ENCODE data around the gene ST8SIA1. TPM values are rescaled to one million over a fixed set of nuclear protein-coding genes. Genes with fewer than 3 reads are reported as not detected.

The ST8SIA1 gene
- total and polyA plus RNA-seq, 2 of the 4 experiments (the other 2 are of a cell fraction): not detected

DNA sequence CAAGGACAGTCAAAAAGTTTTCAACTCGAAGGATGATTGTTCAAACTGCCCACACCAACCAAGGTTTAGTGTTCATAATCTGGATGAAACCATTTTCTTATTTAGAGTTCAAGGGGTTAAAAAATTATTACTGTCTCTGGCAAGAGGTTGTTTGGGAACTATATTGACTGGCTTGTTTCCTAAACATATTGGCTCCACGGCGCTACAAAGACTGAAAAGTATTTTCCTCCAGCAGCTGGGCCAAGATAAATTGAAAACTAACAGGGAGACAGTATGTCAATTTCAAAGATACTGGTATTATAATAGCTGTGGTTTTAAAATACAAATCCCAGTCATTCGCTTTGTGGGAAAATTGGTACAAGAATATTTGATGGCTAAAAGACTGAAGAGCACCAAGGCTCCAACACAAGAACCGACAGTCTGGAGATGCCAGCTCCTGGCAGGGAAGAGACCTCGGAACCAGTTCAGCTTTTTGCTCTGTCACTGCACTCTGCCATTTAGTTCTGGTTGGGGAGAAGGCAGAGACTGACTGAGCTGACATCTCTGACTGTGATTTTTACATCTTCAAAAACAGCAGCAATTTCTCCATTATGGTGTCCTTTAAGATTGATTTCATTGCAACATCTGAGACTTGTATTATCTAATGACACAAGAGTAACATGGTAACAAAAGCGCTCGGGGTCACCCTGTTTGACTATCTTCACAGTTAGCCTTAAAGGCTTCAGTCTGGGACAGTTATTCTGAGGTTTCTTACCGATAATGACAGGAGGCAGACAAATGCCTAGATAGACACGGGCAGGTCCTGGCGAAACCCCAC, 62.0 kb downstream of the ST8SIA1 start (continued):
- no peak for TF ChIP-seq RCOR1 (IDR thresholded peaks at IDR 0.05; ENCODE audit: insufficient replicate concordance, low read length)

DNA sequence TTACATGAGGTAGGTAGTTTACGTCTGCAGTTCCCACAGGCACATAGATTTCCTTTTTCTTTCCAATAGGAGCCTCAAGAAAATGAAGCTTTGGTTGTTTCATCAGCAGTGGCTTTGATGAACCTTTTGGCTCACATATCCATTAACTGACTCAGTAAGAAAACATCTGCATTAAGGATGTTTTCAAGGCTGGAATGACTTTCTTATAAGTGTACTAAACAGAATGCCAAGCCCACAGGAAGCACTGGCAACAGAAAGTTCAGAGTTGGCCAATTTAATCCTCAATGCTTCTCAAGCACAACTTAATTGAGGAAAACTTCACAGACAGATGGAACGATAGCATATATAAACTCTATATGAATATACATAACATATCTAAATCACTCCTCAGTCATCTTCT, 63.5 kb downstream of the ST8SIA1 start:
- Histone ChIP-seq H3K36me3 (ENCODE audit: control insufficient read depth, insufficient read depth, low read length) (no peaks in the 10 kb centered on the region), H3K4ac (ENCODE audit: low read depth, low read length) (peak overlapping the region; percentile 63; the same call in 1 of the 2 replicates), H2BK15ac (ENCODE audit: low read depth, low read length) (no peak overlapping the region), H3K14ac (replicated peaks; ENCODE audit: low read depth, low read length) (no peak overlapping the region; the same call in 1 of the 2 replicates), H3K56ac (ENCODE audit: extremely low read depth, insufficient read depth, low read length) (no peak overlapping the region), H3K23ac (ENCODE audit: low read depth, low read length) (no peak overlapping the region), H2BK5ac (ENCODE audit: low read depth, low read length, poor library complexity, severe bottlenecking) (peak overlapping the region; percentile 80), H3K9me1 (ENCODE audit: insufficient read depth, low read length) (peaks cover 5% of the 10 kb centered on the region), H3K27ac (ENCODE audit: insufficient read depth, low read length) (no peak overlapping the region), H4K20me1 (ENCODE audit: insufficient read depth, low read length) (no peaks in the 10 kb centered on the region), H3K9me3 (ENCODE audit: control insufficient read depth, insufficient read depth, low read length) (no peaks in the 10 kb centered on the region), H2BK120ac (ENCODE audit: low read depth, low read length) (peak overlapping the region; percentile 45), H3K9ac (ENCODE audit: low read depth, low read length) (no peak overlapping the region), H3K4me1 (ENCODE audit: control insufficient read depth, insufficient read depth, low read length) (peaks cover 7% of the 10 kb centered on the region), H3K27me3 (ENCODE audit: control insufficient read depth, insufficient read depth, low read length) (no peaks in the 10 kb centered on the region), H3K4me2 (ENCODE audit: low read depth, low read length) (peak overlapping the region; percentile 76; the same call in 1 of the 2 replicates), H3K18ac (ENCODE audit: low read depth, low read length) (peak overlapping the region; percentile 87; the same call in 1 of the 2 replicates), H4K91ac (ENCODE audit: insufficient read depth, low read depth, low read length) (0 out of 2 replicates have a peak overlapping the region, but pooled peaks have one; percentile 18), H4K5ac (ENCODE audit: low read depth, low read length) (0 out of 2 replicates have a peak overlapping the region, but pooled peaks have one; percentile 43), H2AK9ac (replicated peaks; ENCODE audit: low read depth, low read length, poor library complexity) (no peak overlapping the region), H3K4me3 (ENCODE audit: insufficient read depth, low read depth, low read length) (no peak overlapping the region), H4K8ac (ENCODE audit: low read depth in 2 of 2, low read length in 2 of 2) (peak overlapping the region in 1 of 2 experiments; percentile 80; a peak in 2 of 4 replicates), H2AFZ (replicated peaks; ENCODE audit: low read length, poor library complexity) (no peak overlapping the region), H2BK20ac (ENCODE audit: low read depth, low read length) (0 out of 2 replicates have a peak overlapping the region, but pooled peaks have one; percentile 59), H3K79me1 (ENCODE audit: low read depth in 1 of 2, low read length in 2 of 2) (no peaks in the 10 kb centered on the region), H2AK5ac (ENCODE audit: low read depth, low read length) (no peak overlapping the region; the same call in 1 of the 2 replicates)
- DNase-seq (peak; percentile 87), ATAC-seq (ENCODE audit: low read depth) (peak; percentile 38)
- POLR2A ChIA-PET (ENCODE audit: unreplicated experiment): no interaction called here
- BruUV-seq (replicated peaks): no TSS peak
- CTCF ChIA-PET: interaction anchor here (1.0 kb wide), 1 partner anchor 12 kb away, joined by 4 read pairs; no protein-coding TSS in a partner anchor
- in situ Hi-C loops (cut with MboI; ENCODE audit: low sequenced_read_pairs): no loop called here
- dilution Hi-C loops (cut with HindIII; ENCODE audit: low sequenced_read_pairs, unreplicated experiment): no loop called here
- intact Hi-C loops (cut with micrococcal nuclease): loop anchor here (2.0 to 5.0 kb wide), 2 partner anchors 39 to 64 kb away; partner anchors contain the start of gene ST8SIA1
- WGBS, 2 experiments (ENCODE audit: extremely low coverage in 2 of 2, insufficient read length in 1 of 2): no CpG with 5 or more reads among the region's 2 CpGs
- TF ChIP-seq, protein P1, sequence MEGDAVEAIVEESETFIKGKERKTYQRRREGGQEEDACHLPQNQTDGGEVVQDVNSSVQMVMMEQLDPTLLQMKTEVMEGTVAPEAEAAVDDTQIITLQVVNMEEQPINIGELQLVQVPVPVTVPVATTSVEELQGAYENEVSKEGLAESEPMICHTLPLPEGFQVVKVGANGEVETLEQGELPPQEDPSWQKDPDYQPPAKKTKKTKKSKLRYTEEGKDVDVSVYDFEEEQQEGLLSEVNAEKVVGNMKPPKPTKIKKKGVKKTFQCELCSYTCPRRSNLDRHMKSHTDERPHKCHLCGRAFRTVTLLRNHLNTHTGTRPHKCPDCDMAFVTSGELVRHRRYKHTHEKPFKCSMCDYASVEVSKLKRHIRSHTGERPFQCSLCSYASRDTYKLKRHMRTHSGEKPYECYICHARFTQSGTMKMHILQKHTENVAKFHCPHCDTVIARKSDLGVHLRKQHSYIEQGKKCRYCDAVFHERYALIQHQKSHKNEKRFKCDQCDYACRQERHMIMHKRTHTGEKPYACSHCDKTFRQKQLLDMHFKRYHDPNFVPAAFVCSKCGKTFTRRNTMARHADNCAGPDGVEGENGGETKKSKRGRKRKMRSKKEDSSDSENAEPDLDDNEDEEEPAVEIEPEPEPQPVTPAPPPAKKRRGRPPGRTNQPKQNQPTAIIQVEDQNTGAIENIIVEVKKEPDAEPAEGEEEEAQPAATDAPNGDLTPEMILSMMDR (conservative IDR thresholded peaks at IDR 0.05; ENCODE audit: low read depth, low read length): no peak
- no peak for TF ChIP-seq RFX5 (IDR thresholded peaks at IDR 0.05; ENCODE audit: low read depth, low read length)
- no peak for TF ChIP-seq RCOR1 (IDR thresholded peaks at IDR 0.05; ENCODE audit: insufficient replicate concordance, low read length)
- 0 out of 2 replicates have a peak, but pooled peaks have one; percentile 6 for TF ChIP-seq BHLHE40 (IDR thresholded peaks at IDR 0.05; ENCODE audit: low read depth, low read length)
- TF ChIP-seq POLR2A (IDR thresholded peaks at IDR 0.05; ENCODE audit: low read depth, low read length): no peak
- TF ChIP-seq MAZ (IDR thresholded peaks at IDR 0.05; ENCODE audit: borderline replicate concordance, low read depth, low read length): no peak
- 0 out of 2 replicates have a peak, but pooled peaks have one; percentile 15 for TF ChIP-seq FOS (IDR thresholded peaks at IDR 0.05; ENCODE audit: low read depth, low read length)
- TF ChIP-seq RAD21 (IDR thresholded peaks at IDR 0.05; ENCODE audit: low read length): no peak
- no peak for TF ChIP-seq NFE2L2 (IDR thresholded peaks at IDR 0.05; ENCODE audit: low read depth, low read length)
- TF ChIP-seq, protein P2, sequence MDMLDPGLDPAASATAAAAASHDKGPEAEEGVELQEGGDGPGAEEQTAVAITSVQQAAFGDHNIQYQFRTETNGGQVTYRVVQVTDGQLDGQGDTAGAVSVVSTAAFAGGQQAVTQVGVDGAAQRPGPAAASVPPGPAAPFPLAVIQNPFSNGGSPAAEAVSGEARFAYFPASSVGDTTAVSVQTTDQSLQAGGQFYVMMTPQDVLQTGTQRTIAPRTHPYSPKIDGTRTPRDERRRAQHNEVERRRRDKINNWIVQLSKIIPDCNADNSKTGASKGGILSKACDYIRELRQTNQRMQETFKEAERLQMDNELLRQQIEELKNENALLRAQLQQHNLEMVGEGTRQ (IDR thresholded peaks at IDR 0.05; ENCODE audit: low read depth, low read length): no peak
- no peak for TF ChIP-seq MXI1 (IDR thresholded peaks at IDR 0.05; ENCODE audit: borderline replicate concordance, low read depth, low read length)
